KG1 (cell line): ENCODE results near the gene MOB3C.
"Not testable (repeated sequence)": the region's sequence is repeated elsewhere in the genome, so short reads cannot be mapped to it uniquely, and the experiment has no call there.

ENCODE experiments used
- DNase-seq: peaks from one replicate; lab custom pipeline; 2025; lab: John Stamatoyannopoulos, UW

The MOB3C gene

DNA sequence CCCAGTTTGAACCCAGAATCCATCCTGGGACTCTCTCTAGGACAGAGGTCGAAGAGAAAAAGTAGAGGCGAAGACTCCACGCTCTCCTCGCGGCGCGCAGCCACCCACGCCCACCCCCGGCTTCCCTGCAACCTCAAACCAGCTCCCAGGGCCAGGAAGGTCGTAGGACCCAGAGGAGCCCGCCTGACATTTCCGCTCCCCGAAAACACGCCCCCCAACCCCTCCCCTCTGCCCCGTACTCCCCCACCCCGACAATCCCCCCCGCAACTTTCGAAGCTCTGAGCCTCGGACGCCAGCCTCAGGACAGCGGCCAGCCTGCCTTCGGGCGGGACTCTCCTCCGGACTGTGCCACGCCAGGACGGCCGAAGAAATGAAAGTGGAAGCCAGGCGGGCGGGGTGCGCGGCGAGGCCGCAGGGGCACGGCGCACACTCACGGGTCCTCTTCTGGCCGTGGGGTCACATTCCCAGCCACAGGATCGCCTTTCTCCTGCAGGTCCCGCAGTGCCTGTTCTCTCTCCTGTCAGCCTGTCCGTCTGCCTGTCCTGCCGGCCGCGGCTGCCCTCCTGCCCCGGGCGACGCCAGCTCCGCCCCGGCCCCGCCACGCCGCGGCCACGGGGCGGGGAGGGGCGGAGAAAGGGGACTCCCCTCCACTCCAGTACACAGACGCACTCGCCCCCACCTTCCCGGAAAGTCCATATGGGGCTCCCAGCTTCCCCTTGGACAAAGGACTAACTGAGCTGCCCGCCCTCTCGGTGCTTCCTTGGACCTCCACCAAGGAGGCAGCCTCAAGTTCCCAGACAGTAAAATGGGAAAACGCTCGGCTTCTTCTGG lies at the start of gene MOB3C:
TSS of gene MOB3C (minus strand) at position 535 of the 831 bp plus-strand sequence. CDS start 3,490 bp downstream, outside the sequence.
- peak; percentile 31 for DNase-seq

DNA sequence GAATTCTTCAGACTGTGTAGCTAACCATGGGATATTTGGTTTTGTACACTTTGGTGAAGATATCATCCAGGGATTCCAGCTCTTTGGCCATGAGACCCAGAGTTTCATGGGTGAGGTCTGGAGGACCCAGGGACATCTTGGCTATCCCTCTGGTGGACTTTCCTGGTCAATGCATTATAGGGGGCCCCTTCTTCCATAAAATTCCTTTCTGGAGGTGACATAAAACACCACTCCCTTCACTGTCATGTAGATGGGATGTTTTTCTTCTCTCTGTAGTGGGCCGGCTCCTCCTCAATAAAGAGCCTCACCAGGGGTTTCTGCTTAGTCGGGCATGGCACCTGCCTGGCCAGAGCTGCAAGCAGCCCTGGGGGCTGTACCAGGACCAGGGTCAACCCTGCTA lies 49.4 kb upstream of the MOB3C start:
- no peak for DNase-seq

DNA sequence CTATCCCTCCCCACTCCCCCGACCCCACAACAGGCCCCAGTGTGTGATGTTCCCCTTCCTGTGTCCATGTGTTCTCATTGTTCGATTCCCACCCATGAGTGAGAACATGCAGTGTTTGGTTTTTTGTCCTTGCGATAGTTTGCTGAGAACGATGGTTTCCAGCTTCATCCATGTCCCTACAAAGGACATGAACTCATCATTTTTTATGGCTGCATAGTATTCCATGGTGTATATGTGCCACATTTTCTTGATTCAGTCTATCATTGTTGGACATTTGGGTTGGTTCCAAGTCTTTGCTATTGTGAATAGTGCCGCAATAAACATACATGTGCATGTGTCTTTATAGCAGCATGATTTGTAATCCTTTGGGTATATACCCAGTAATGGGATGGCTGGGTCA lies 46.3 kb upstream of the MOB3C start:
- not testable (repeated sequence) for DNase-seq

DNA sequence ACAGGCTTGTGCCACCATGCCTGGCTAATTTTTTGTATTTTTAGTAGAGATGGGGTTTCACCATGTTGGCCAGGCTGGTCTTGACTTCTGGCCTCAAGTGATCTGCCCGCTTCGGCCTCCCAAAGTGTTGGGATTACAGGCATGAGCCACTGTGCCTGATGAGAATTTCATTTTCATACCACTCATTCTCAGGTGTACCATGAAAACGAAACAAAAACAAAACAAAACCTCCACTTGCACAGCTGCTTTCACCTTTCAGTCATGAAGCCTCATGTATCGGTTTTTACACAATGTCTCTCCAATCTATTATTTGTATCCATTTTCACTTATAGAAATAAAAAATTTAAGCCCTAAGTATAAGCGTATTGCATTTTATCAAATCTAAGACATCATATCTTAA lies 43.5 kb upstream of the MOB3C start:
- DNase-seq = not testable (repeated sequence)

DNA sequence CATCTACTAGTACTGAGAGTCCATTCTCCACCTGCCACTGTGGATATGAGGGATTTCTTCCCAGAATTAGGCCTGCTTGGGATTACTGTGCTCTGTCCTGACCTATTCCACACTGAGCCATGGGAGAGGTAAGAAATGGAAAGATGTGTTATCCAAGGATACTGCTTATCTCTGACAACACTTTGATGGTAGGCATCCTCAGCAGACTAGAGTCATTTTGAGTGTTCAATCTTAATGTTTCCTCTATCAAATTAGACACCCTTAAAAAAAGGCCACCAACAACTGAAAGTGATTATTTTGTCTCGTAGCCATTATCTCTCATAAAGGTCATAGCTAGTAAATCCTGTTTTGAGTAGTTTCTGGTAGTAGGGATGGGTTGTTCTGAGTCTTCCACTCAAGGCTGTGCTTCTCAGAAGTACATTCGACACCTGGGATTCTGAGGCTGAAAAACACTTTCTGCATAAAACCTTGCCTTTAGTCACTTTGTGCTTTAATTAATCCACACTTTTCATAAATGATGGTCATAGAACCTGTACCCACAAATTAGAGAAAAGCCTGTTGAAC lies 42.8 kb upstream of the MOB3C start:
- no peak for DNase-seq

DNA sequence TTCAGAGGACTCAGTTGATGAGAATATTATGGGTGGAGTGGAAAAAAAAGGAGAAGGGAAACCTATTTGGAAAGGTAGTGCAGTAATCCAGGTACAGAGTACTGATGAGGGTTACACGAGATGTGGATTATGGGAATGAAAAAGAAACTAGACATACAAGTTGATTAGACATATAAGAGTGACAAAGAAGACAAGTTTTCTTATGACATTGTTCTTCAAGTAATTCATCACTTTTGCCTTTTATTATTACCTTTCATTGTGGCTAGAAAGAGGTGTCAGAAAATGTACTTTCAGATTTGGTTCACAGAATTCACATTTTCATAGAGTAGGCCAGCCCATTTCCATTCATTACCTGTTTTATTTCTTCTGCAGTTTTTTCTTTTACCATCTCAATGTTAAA lies 41.2 kb upstream of the MOB3C start:
- no peak for DNase-seq

DNA sequence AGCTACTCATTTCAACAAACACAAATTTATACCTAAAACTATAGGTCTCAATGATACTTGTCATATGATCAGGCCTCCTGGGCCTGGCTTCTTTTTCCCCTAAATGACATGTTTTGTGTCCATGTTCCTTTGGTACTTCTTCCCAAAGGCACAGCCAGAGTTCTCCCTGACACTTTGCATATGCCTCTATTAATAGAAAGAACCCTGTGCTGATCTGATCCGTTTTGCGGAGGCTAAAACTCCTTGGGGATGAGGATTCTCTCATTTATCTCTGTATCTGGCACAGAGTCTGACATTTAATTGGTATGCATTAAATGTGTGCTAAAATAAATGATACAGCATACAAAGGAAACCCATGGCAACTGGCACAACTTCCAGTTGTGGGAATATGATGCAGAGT lies 40.0 kb upstream of the MOB3C start:
- no peak for DNase-seq

DNA sequence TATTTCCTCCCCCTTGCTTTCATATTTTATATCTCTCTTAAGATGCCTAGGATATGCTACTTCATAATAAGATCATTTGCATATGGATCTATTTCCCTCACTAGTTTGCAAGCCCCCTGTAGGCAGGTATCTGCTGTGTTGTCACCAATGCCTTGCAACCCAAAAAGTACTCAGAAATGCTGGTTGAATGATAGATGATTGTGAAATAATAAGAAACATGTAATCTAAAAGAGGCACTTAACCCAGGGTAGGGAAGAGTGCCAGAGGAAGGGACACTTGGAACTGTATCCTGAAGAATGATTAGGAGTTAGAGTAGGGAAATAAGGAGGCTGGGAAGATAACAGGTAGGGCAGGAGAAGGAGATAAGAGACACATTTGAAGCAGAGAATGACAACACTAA lies 39.2 kb upstream of the MOB3C start:
- no peak for DNase-seq

DNA sequence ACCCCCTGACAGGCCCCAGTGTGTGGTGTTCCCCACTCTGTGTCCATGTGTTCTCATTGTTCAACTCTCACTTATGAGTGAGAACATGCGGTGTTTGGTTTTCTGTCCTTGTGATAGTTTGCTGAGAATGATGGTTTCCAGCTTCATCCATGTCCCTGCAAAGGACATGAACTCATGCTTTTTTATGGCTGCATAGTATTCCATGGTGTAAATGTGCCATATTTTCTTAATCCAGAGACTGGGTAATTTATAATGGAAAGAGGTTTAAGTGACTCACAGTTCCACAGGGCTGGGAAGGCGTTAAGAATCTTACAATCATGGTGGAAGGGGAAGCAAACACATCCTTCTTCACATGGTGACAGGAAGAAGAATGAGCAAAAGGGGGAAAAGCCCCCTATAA lies 38.1 kb upstream of the MOB3C start:
- not testable (repeated sequence) for DNase-seq

DNA sequence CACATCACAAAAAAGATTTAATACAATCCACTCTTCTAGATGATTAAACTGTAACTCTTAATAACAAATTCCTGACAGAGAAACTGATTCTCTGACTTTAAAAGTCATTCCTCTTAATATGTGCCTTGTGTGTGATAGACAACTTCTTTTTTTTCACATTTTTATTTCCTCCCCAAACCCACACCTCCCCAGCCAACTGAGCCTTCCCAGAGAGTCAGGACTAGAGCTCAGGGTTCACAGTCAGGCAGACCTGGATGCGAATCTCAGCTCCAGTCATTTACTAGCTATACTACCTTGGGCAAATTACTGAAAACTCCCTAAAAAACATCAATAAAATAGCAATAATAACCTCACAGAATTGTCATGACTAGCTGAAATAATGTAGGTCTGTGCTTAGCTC lies 37.4 kb upstream of the MOB3C start:
- no peak for DNase-seq

DNA sequence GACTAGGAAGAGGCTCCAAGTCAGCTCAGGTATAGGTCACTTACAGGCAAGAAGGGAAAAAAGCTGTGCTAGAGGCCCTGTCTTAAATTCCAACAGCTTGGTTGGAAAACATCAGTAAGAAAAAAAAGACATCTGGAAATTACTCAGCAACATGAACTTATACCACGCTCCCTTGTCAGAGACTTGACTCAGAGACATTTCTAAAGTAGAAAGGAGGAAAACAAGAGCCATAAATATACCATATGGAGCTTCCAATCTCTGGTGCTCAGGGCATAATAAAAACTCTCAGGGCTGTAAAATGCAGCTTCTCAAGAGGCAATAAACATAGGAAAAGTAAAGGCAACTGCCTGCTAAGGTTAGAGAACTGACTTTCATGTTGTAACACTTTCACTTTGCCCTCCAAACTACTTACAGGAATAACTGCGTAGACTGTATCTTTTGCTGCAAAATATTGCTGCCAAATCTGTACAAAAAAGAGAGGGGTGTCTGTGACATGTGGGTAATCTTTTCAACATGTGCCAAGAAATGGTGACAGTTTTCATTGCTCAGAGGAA lies 36.9 kb upstream of the MOB3C start:
- DNase-seq = no peak

DNA sequence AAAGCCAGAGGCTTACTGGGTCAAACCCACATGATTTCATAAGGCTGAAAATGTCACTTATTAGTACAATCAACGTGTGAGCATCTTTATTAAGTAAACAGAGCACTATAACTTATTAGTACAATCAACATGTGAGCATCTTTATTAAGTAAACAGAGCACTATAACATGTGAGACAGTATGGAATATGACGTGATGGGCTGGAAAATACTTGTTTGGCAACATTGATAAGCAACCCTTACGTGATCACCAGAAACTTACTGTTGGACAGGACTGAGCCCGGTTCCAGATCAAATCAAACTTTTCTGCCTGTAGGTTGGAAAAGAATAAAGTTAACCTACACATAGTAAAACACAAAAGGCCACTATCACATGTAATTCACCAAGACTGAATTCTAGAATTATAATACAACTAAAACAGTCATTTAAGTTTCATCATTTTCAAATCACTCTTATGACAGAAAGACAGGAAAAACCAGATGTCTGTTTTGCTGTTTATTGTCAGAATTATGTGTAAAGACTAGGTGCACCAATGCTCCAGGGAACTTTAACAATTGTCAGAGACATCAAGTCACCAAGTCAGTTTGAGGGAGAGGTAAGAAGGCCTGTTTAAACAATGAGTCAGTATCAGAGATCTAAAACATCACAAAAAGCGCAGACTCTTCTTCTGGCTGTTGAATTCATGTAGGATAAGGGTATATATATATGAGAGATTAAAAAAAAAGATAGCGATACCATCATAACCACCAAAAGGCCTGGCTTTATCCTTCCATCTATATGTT lies 35.9 kb upstream of the MOB3C start:
- DNase-seq = no peak

DNA sequence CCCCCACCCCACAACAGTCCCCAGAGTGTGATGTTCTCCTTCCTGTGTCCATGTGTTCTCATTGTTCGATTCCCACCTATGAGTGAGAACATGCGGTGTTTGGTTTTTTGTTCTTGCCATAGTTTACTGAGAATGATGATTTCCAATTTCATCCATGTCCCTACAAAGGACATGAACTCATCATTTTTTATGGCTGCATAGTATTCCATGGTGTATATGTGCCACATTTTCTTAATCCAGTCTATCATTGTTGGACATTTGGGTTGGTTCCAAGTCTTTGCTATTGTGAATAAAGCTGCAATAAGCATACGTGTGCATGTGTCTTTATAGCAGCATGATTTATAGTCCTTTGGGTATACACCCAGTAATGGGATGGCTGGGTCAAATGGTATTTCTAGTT lies 34.5 kb upstream of the MOB3C start:
- DNase-seq = not testable (repeated sequence)

DNA sequence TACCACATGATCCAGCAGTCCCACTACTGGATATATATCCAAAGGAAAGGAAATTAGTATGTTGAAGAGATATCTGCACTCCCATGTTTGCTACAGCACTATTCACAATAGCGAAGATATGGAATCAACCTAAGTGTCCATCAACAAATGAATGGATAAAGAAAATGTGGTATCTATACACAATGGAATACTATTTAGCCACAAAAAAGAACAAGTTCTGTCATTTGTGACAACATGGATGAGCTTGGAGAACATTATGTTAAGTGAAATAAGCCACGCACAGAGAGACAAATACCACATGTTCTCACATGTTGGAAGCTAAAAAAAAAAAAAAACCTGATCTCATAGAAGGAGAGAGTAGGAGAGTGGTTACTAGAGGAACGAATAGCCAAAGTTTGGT lies 33.9 kb upstream of the MOB3C start:
- no peak for DNase-seq

DNA sequence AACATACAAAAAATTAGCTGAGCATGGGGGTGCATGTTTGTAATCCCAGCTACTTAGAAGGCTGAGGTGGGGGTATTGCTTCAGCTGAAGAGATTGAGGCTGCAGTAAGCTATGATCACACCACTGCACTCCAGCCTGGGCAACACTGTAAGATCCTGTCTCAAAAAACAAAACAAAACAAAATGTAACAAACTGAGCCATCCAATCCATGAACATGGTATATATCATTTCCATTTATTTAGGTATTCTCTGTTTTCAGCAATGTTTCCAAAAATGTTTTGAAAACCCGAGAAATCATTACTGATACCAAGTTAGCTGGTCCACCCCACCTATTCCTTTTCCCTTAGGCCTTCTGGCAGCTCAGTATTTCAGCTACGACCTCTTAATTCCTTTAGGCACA lies 33.2 kb upstream of the MOB3C start:
- DNase-seq = no peak

DNA sequence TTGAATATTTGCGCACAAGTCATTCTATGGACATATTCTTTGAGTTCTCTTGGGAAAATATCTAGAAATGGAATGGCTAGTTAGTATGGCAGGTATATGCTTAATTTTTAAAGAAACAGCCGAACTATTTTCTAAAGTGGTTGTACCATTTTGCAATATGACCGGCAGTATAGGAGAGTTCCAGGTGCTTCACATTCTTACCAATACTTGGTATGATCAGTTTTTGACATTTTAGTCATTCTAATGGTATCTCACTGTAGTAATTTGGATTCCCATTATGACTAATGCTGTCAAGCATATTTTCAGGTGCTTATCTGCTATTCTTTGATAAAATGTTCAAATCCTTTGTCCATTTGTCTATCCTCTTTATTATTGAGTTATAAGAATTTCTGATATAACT lies 31.0 kb upstream of the MOB3C start:
- no peak for DNase-seq

DNA sequence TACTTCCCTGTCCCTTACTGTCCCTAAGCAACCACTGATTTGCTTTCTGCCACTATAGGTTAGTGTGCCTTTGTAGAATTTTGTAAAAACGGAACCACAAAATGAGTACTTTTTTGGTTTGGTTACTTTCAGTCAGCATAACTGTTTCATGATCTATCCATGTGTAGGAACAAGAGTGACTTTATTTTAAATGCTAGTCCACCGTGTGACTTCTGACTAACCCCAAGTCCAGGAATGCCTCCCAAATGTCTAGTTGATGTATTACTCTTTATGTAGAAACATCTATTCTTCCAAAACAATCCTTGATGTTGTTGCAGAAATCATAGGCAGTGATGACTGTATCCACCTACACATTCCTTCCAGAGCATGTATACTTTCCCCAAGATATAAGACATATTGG lies 30.2 kb upstream of the MOB3C start:
- DNase-seq = no peak

DNA sequence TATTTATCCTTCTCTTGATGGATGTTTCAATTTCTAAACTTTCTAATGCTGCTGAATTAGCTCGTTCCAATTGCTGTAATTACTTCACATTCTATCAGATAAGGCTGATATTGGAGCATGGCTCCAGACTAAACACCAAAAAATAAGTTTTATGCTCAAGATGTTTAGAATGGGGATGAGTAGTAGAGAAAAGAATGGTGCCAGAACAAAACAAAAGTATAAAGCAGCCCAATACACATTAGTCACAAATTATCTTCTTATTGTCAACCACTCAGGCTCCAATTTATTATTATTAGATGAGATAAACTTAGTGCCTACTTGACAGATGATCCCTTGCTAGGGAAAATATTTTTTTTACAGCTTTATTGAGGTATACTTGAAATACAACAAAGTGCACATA lies 29.7 kb upstream of the MOB3C start:
- DNase-seq = no peak

DNA sequence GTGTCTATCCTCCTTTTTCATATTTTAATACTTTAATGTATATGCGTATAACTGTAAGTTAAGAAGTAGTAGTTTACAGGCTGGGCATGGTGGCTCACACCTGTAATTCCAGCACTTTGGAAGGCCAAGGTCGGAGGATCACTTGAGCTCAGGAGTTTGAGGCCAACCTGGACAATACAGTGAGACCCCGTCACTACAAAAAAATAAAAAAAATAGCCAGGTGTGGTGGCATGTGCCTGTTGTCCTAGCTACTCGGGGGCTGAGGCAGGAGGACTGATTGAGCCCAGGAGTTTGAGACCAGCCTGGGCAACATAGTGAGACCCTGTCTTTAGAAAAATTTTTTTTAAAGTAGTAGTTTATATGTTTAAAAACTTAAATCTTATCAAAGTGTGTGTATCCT lies 29.2 kb upstream of the MOB3C start:
- no peak for DNase-seq

DNA sequence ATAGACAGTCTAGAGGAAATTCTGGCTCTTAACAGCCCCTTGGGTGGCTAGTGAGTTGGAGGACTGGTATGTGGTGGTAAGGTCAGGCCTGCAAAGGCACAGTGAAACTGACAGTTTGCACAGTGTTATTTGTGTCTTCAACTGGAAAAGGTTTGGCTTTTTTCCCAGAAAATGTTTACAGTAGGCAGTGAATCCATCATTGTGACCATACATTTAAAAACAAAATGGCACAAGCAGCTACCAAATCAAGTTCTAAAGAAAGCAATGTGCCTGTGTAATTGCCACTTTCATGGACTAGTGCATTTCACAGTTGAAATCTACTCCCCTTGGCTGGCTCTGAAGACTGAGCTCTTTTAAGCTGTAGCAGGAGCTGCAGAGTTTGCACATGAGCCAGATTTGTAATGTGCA lies 26.8 kb upstream of the MOB3C start:
- no peak for DNase-seq

DNA sequence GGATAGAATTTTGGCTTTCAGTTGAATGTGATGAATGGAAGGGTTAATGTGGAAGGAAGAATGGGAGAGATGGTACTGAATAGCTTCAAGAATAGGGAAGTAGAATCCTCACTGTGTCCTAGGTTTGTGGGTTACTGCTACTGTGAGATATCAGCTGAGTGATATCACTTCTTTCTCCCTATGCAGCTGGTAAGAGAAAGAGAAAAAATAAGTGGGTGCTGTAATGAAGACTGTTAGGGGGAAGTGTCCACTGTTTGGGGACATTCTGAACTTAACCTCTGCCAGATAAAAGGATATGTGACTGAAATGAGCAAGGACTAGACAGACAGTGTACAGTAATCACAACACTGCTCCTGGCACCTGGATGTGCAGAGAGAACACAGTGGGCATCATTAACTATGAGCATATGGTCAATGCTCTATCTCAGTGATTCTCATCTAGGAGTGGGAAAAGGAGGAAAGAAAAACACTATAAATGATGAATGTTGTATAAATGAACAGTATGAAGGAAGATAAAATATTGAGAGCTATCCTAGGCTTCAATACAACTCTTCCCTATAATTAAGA lies 25.6 kb upstream of the MOB3C start:
- DNase-seq = no peak

DNA sequence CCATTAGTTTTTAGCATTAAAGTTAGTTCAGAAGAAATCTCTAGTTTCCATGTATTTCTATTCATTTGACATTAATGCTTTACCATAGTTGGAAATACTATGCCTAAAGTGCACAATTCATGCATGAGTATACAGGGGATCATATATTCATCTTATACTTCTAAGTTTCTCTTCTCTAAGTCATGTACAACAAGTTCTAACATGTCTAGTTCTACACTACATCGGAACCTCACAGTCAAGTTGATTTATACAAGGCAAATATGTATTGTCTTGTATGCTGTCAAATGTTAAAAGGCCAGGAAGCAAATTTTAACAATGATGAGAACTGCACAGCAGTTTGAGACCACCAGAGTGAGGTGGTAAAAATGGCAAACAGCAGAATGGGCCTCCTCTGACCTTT lies 22.9 kb upstream of the MOB3C start:
- no peak for DNase-seq
